SJSA1 (cell line): ENCODE data around the gene COQ3. TPM values are rescaled to one million over a fixed set of nuclear protein-coding genes. Genes with fewer than 3 reads are reported as not detected.

Source experiments
- DNase-seq, 2 experiments: peaks; one replicate each; pipeline ENCODE4 v3.0.0-alpha.2; 2015 to 2020; ENCODE audit warnings: low spot score in 2 of 2, low read depth in 1 of 2
- H3K27ac ChIP-seq: fragments of 250-450 bp; sonication (Bioruptor Pico); 2 replicates; pipeline ENCODE4 v1.5.1; 2020; ENCODE audit warnings: mild to moderate bottlenecking, moderate library complexity
- H3K27me3 ChIP-seq: fragments of 250-450 bp; sonication (Bioruptor Pico); replicated peaks from 2 replicates; pipeline ENCODE4 v1.5.1; 2020; ENCODE audit warnings: mild to moderate bottlenecking, moderate library complexity
- H3K36me3 ChIP-seq: fragments of 250-450 bp; sonication (Bioruptor Pico); 2 replicates; pipeline ENCODE4 v1.5.1; 2020; ENCODE audit warnings: mild to moderate bottlenecking
- H3K4me1 ChIP-seq: fragments of 250-450 bp; sonication (Bioruptor Pico); replicated peaks from 2 replicates; pipeline ENCODE4 v1.6.1; 2021; ENCODE audit warnings: mild to moderate bottlenecking
- H3K4me3 ChIP-seq: fragments of 250-450 bp; sonication (Bioruptor Pico); 2 replicates; pipeline ENCODE4 v1.5.1; 2020; ENCODE audit warnings: mild to moderate bottlenecking
- H3K9me3 ChIP-seq: fragments of 250-450 bp; sonication (Bioruptor Pico); replicated peaks from 2 replicates; pipeline ENCODE4 v1.5.1; 2020; ENCODE audit warnings: mild to moderate bottlenecking
- total RNA-seq: library from RNA; depleted of rRNA; stranded (reverse); fragments of >200 nt; shearing (Covaris generic); gene quantifications from 2 replicates; pipeline ENCODE4 v1.2.3, GENCODE V29; 2014; rRNA removed

Gene COQ3
- total RNA-seq = 11.5 and 13.1 TPM in 2 replicates

- H3K4me1 ChIP-seq = no peaks in the 10 kb centered on the region; the same call in 1 of the 2 replicates
Measured at GRCh38 chr6:99393698-99394531, at the start of gene COQ3. COQ3 (minus strand) TSS chr6:99394195; CDS start chr6:99394179, 16 bp downstream.

GRCh38 chr6:99434702-99435530 lies 40.9 kb upstream of the COQ3 start:
- Histone ChIP-seq H3K36me3 (peaks cover 7% of the 10 kb centered on the region; the same call in 1 of the 2 replicates), H3K9me3 (no peaks in the 10 kb centered on the region), H3K4me1 (no peaks in the 10 kb centered on the region), H3K27ac (no peak overlapping the region), H3K4me3 (no peak overlapping the region), H3K27me3 (no peaks in the 10 kb centered on the region)
- peak in 1 of 2 experiments; percentile 9 for DNase-seq

More at GRCh38 chr6:99393698-99394531, at the start of gene COQ3:
- peak within 1 kb of the TSS; percentile 64 for H3K4me3 ChIP-seq
- DNase-seq = peak; percentile 86 to 89
- H3K27me3 ChIP-seq = no peaks in the 10 kb centered on the region
- H3K36me3 ChIP-seq = peaks cover 13% of the 10 kb centered on the region
- H3K27ac ChIP-seq = peak within 1 kb of the TSS; percentile 55
- H3K9me3 ChIP-seq = no peaks in the 10 kb centered on the region

- Histone ChIP-seq H3K4me1 (no peaks in the 10 kb centered on the region), H3K27me3 (no peaks in the 10 kb centered on the region), H3K27ac (no peak overlapping the region), H3K9me3 (no peaks in the 10 kb centered on the region), H3K36me3 (peaks cover 7% of the 10 kb centered on the region; the same call in 1 of the 2 replicates), H3K4me3 (no peak overlapping the region)
- DNase-seq = no peak
Measured at GRCh38 chr6:99432877-99433276, 38.9 kb upstream of the COQ3 start.

GRCh38 chr6:99431901-99432300 lies 37.9 kb upstream of the COQ3 start:
- Histone ChIP-seq H3K27me3 (no peaks in the 10 kb centered on the region), H3K4me1 (no peaks in the 10 kb centered on the region), H3K27ac (no peak overlapping the region), H3K4me3 (no peak overlapping the region), H3K9me3 (no peaks in the 10 kb centered on the region), H3K36me3 (peaks cover 7% of the 10 kb centered on the region; the same call in 1 of the 2 replicates)
- no peak for DNase-seq

- no peak overlapping the region for H3K4me3 ChIP-seq
- no peaks in the 10 kb centered on the region for H3K27me3 ChIP-seq
- H3K4me1 ChIP-seq = peaks cover 15% of the 10 kb centered on the region
- DNase-seq = no peak
- peaks cover 12% of the 10 kb centered on the region for H3K36me3 ChIP-seq
- H3K9me3 ChIP-seq = no peaks in the 10 kb centered on the region
- no peak overlapping the region for H3K27ac ChIP-seq
Measured at GRCh38 chr6:99427988-99428387, 34.0 kb upstream of the COQ3 start.

GRCh38 chr6:99426451-99426757 lies 32.4 kb upstream of the COQ3 start:
- peaks cover 23% of the 10 kb centered on the region for H3K36me3 ChIP-seq
- peak overlapping the region; percentile 94 for H3K27ac ChIP-seq
- no peak for DNase-seq
- no peaks in the 10 kb centered on the region for H3K27me3 ChIP-seq
- peaks cover 15% of the 10 kb centered on the region for H3K4me1 ChIP-seq
- H3K9me3 ChIP-seq = no peaks in the 10 kb centered on the region
- peak overlapping the region; percentile 69 for H3K4me3 ChIP-seq

GRCh38 chr6:99425647-99426450 lies 31.9 kb upstream of the COQ3 start:
- Histone ChIP-seq H3K36me3 (peaks cover 27% of the 10 kb centered on the region), H3K9me3 (no peaks in the 10 kb centered on the region), H3K4me3 (peak overlapping the region; percentile 69), H3K27me3 (no peaks in the 10 kb centered on the region), H3K27ac (peak overlapping the region; percentile 94), H3K4me1 (peaks cover 15% of the 10 kb centered on the region)
- peak; percentile 87 to 98 for DNase-seq

GRCh38 chr6:99424761-99425646 lies 31.0 kb upstream of the COQ3 start, which contains the start of gene PNISR:
PNISR (minus strand) TSS chr6:99425308; CDS start chr6:99414659, 10,649 bp downstream.
- Histone ChIP-seq H3K4me3 (peak within 1 kb of the TSS; percentile 69), H3K4me1 (peaks cover 15% of the 10 kb centered on the region), H3K36me3 (peaks cover 27% of the 10 kb centered on the region), H3K27me3 (no peaks in the 10 kb centered on the region), H3K9me3 (no peaks in the 10 kb centered on the region), H3K27ac (peak within 1 kb of the TSS; percentile 94)
- DNase-seq = peak; percentile 91 to 97

GRCh38 chr6:99424022-99424421 lies 30.0 kb upstream of the COQ3 start:
- no peak for DNase-seq
- Histone ChIP-seq H3K4me3 (peak overlapping the region; percentile 69), H3K27ac (no peak overlapping the region), H3K27me3 (no peaks in the 10 kb centered on the region), H3K9me3 (no peaks in the 10 kb centered on the region), H3K4me1 (peaks cover 15% of the 10 kb centered on the region), H3K36me3 (peaks cover 27% of the 10 kb centered on the region)

- Histone ChIP-seq H3K4me1 (peaks cover 15% of the 10 kb centered on the region), H3K27me3 (no peaks in the 10 kb centered on the region), H3K9me3 (no peaks in the 10 kb centered on the region), H3K4me3 (no peak overlapping the region), H3K36me3 (peaks cover 27% of the 10 kb centered on the region), H3K27ac (no peak overlapping the region)
- DNase-seq = no peak
Measured at GRCh38 chr6:99422912-99423311, 28.9 kb upstream of the COQ3 start.

- Histone ChIP-seq H3K9me3 (no peaks in the 10 kb centered on the region), H3K27ac (no peak overlapping the region), H3K4me3 (no peak overlapping the region), H3K27me3 (no peaks in the 10 kb centered on the region), H3K36me3 (peaks cover 44% of the 10 kb centered on the region), H3K4me1 (no peaks in the 10 kb centered on the region)
- DNase-seq = no peak
Measured at GRCh38 chr6:99416892-99417767, 23.1 kb upstream of the COQ3 start.

- Histone ChIP-seq H3K27ac (no peak overlapping the region), H3K9me3 (no peaks in the 10 kb centered on the region), H3K36me3 (peaks cover 42% of the 10 kb centered on the region), H3K4me1 (no peaks in the 10 kb centered on the region), H3K27me3 (no peaks in the 10 kb centered on the region), H3K4me3 (no peak overlapping the region)
- DNase-seq = no peak
Measured at GRCh38 chr6:99416226-99416625, 22.2 kb upstream of the COQ3 start.
